ENCODE results near the gene KCNH5.

The KCNH5 gene

DNA sequence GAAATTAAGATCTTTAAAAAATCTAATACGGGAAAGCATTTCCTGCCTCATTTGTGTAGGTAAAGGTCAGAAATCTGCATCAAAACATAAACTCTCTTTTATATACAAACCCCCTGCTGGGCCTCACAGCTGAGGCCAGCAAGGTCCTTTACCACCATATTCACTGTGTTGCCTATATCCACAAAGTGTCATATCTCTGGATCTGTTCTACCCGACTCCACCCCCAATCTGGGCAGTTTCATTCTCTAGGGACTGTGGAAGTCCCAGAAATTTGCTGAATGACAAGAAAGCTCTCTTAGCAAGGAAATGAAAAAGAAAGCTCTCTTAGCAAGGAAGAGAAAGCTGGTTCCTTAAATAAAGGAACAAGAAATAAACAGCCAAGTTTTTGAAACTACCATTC lies 301.7 kb downstream of the KCNH5 start:
- TF ChIP-seq, protein P1, sequence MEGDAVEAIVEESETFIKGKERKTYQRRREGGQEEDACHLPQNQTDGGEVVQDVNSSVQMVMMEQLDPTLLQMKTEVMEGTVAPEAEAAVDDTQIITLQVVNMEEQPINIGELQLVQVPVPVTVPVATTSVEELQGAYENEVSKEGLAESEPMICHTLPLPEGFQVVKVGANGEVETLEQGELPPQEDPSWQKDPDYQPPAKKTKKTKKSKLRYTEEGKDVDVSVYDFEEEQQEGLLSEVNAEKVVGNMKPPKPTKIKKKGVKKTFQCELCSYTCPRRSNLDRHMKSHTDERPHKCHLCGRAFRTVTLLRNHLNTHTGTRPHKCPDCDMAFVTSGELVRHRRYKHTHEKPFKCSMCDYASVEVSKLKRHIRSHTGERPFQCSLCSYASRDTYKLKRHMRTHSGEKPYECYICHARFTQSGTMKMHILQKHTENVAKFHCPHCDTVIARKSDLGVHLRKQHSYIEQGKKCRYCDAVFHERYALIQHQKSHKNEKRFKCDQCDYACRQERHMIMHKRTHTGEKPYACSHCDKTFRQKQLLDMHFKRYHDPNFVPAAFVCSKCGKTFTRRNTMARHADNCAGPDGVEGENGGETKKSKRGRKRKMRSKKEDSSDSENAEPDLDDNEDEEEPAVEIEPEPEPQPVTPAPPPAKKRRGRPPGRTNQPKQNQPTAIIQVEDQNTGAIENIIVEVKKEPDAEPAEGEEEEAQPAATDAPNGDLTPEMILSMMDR (IDR thresholded peaks at IDR 0.05; ENCODE audit: low read length, missing control alignments) = no peak
- no peak for DNase-seq (ENCODE audit: low read depth)
- H3K4me3 ChIP-seq (replicated peaks; ENCODE audit: low read depth, low read length) = no peak overlapping the region

DNA sequence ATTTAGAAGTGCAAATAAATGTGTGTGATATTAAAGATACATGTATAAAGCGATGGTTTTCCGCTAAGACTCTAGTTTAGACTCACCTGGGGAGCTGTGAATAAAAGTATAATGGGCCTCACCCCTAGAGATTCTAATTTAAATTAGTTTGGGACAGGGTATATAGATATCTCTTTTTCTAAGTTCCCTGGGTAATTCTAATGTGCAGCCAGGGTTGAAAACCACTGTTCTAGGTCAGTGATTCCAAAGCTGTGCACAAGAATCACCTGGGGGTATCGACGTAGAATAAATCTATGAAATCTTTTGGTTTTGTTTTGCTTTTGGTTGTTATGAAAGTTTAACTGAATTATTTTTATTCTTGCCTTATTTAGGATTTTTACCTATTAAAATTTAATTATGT lies 302.1 kb downstream of the KCNH5 start:
- TF ChIP-seq, protein P1 (IDR thresholded peaks at IDR 0.05; ENCODE audit: low read length, missing control alignments) = no peak
- DNase-seq (ENCODE audit: low read depth) = no peak
- H3K4me3 ChIP-seq (replicated peaks; ENCODE audit: low read depth, low read length) = no peak overlapping the region

DNA sequence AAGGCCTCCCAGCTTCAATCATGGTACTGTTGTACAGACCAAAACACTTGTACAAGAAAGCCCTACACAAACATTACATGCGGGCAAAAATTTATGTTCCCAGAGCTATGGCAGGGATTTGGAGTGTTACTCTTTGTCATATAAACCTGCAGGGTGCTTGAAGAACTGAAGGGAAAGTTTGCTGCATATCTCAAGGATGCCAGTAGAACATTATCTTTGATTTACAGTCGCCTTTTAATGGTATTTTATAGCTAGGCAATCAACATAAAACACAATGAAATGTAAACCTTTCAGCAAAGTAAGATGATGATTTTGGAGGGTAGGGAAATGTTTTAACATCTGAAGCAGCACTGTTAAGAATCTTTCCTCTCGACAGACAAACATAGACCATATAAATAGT lies 305.6 kb downstream of the KCNH5 start:
- H3K4me3 ChIP-seq (replicated peaks; ENCODE audit: low read depth, low read length) = no peak overlapping the region
- no peak for DNase-seq (ENCODE audit: low read depth)
- TF ChIP-seq, protein P1 (IDR thresholded peaks at IDR 0.05; ENCODE audit: low read length, missing control alignments) = no peak

DNA sequence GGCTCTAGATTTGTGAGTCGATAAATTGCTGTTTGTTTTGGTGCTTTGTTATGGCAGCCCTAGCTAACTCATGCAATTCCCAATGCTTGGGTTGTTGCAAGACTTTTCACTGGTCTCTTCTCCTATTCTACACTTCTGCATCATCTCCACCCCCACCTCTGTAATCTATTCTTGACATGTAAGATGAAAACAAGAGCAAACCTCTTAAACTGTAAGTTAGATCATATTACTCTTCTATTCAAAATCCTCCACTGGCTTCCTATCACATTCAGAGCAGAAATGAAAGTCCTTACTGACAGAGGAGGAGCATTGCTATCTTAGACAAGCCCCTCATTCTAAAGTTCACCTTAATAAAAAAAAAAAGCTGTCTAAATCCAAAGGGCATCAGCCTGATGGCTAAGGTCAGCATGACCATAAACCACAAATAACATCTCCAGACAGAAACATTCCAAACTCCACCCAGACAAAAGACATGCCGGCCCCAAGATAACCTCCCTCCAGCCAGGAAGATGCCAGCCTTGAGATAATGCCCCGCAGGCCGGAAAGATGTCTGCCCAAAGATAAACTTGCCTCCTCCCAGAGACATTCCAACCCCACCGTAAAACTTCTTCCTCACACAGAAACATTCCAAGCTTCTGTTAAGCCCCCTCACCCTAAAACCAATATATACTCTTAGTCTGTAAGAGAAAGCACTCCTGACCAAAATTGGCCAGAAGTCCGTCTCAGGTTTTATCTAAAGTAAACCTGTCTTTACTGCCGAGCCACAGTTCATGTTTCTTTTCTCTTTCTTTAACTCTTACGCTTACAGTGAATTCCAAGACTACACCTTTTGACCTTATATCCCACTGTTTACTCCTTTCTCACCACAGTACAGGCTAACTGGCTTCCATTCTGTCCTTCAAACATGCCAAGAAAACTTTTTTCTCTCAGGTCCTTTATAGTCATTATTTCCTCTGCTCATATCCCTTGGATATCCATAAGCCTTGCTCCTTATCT lies 308.9 kb downstream of the KCNH5 start:
- no peak overlapping the region for H3K4me3 ChIP-seq (replicated peaks; ENCODE audit: low read depth, low read length)
- TF ChIP-seq, protein P1 (IDR thresholded peaks at IDR 0.05; ENCODE audit: low read length, missing control alignments) = no peak

GRCh38 chr14:62734831-62735230 lies 310.4 kb downstream of the KCNH5 start:
- TF ChIP-seq, protein P1 (IDR thresholded peaks at IDR 0.05; ENCODE audit: low read length, missing control alignments) = no peak
- H3K4me3 ChIP-seq (replicated peaks; ENCODE audit: low read depth, low read length) = no peak overlapping the region
- no peak for DNase-seq (ENCODE audit: low read depth)

More for the DNA sequence above, 308.9 kb downstream of the KCNH5 start:
- no peak for DNase-seq (ENCODE audit: low read depth)

- no peak overlapping the region for H3K4me3 ChIP-seq (replicated peaks; ENCODE audit: low read depth, low read length)
- no peak for DNase-seq (ENCODE audit: low read depth)
- TF ChIP-seq, protein P1 (IDR thresholded peaks at IDR 0.05; ENCODE audit: low read length, missing control alignments) = no peak
Observed at GRCh38 chr14:62722406-62722805, 322.9 kb downstream of the KCNH5 start.

Measured in fibroblast of pulmonary artery (primary cell).